KMS-11 (cell line): Measurements from ENCODE around the gene KIF26A.
"Not testable (repeated sequence)": the region's sequence is repeated elsewhere in the genome, so short reads cannot be mapped to it uniquely, and the experiment has no call there.

ENCODE experiments used
- H2AFZ ChIP-seq: fragments of 200-600 bp; sonication (generic); 2 replicates; pipeline ENCODE4 v1.6.1; 2016; ENCODE audit warnings: antibody characterized with exemption, mixed run types, low read depth
- H3K27ac ChIP-seq: fragments of 200-600 bp; sonication (generic); 2 replicates; pipeline ENCODE4 v1.6.1; 2016; ENCODE audit warnings: mild to moderate bottlenecking, mixed run types
- H3K27me3 ChIP-seq: fragments of 200-600 bp; sonication (generic); 2 replicates; pipeline ENCODE4 v1.6.1; 2017; ENCODE audit warnings: mild to moderate bottlenecking, low read depth, mixed run types, moderate library complexity; ENCODE audit not compliant: insufficient read depth
- H3K36me3 ChIP-seq: fragments of 200-600 bp; sonication (generic); 2 replicates; pipeline ENCODE4 v1.6.1; 2017; ENCODE audit warnings: mild to moderate bottlenecking, mixed run types; ENCODE audit not compliant: insufficient read depth
- H3K4me1 ChIP-seq: fragments of 200-600 bp; sonication (generic); 2 replicates; pipeline ENCODE4 v1.6.1; 2016; ENCODE audit warnings: mild to moderate bottlenecking, low read depth, mixed run types; ENCODE audit not compliant: poor library complexity, severe bottlenecking
- H3K4me2 ChIP-seq: fragments of 200-600 bp; sonication (generic); 2 replicates; pipeline ENCODE4 v1.7.0; 2016; ENCODE audit warnings: mild to moderate bottlenecking, mixed run types
- H3K4me3 ChIP-seq: fragments of 200-600 bp; sonication (generic); IDR thresholded peaks from 2 replicates; pipeline ENCODE4 v1.6.1; 2017; ENCODE audit warnings: low read depth, low read length, mixed read lengths; ENCODE audit not compliant: insufficient read depth
- H3K79me2 ChIP-seq: fragments of 200-600 bp; sonication (generic); 2 replicates; pipeline ENCODE4 v1.6.1; 2016; ENCODE audit warnings: low read depth, mixed run types; ENCODE audit not compliant: insufficient read depth
- H3K9ac ChIP-seq: fragments of 200-600 bp; sonication (generic); 2 replicates; pipeline ENCODE4 v1.6.1; 2016; ENCODE audit warnings: mild to moderate bottlenecking, mixed run types
- H4K20me1 ChIP-seq: fragments of 200-600 bp; sonication (generic); 2 replicates; pipeline ENCODE4 v1.6.1; 2016; ENCODE audit warnings: mild to moderate bottlenecking, mixed run types; ENCODE audit not compliant: insufficient read depth
- TF ChIP-seq, protein P1 (sequence below): fragments of 200-600 bp; sonication (generic); conservative IDR thresholded peaks from 2 replicates; pipeline ENCODE4 v1.6.1; 2017; ENCODE audit warnings: low read depth, mild to moderate bottlenecking, antibody characterized with exemption, low read length, moderate library complexity, mixed read lengths

The KIF26A gene

DNA sequence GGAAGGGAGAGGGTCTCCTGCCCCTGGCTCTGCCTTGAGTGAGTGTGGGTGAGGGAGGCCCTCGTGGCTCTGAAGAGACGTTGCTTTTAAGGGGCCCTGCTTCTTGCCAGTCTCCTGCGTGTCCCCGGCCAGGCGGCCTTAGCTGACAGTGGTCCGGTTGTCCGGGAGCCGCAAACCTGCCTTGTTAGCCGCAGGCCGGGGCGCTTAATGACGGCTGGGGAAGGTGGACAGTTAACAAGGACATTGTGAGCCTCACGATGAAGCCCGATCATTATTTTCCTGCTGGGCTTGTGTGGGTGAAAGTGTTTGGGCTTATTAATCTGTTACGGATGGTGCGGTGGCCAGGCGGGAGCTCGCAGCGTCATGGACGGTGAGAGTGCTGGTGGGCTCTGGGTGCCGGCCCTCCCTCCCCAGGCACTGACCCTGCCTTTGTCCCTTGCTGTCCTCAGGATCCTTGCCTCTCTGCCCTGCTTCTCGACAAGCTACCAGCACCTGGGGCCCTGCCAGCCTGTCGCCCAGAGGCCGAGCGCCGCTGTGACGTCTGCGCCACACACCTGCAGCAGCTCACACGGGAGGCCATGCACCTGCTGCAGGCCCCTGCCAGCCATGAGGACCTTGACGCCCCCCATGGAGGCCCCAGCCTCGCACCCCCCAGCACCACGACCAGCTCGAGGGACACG lies 13.3 kb downstream of the KIF26A start:
- Histone ChIP-seq H3K36me3 (no peaks in the 10 kb centered on the region), H3K27me3 (peaks cover 9% of the 10 kb centered on the region; the same call in 1 of the 2 replicates), H3K27ac (no peak overlapping the region), H3K9ac (no peak overlapping the region), H4K20me1 (no peaks in the 10 kb centered on the region), H3K4me1 (no peaks in the 10 kb centered on the region), H3K4me2 (no peak overlapping the region), H3K79me2 (no peaks in the 10 kb centered on the region), H3K4me3 (no peak overlapping the region), H2AFZ (no peak overlapping the region)
- TF ChIP-seq, protein P1, sequence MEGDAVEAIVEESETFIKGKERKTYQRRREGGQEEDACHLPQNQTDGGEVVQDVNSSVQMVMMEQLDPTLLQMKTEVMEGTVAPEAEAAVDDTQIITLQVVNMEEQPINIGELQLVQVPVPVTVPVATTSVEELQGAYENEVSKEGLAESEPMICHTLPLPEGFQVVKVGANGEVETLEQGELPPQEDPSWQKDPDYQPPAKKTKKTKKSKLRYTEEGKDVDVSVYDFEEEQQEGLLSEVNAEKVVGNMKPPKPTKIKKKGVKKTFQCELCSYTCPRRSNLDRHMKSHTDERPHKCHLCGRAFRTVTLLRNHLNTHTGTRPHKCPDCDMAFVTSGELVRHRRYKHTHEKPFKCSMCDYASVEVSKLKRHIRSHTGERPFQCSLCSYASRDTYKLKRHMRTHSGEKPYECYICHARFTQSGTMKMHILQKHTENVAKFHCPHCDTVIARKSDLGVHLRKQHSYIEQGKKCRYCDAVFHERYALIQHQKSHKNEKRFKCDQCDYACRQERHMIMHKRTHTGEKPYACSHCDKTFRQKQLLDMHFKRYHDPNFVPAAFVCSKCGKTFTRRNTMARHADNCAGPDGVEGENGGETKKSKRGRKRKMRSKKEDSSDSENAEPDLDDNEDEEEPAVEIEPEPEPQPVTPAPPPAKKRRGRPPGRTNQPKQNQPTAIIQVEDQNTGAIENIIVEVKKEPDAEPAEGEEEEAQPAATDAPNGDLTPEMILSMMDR, result no peak

DNA sequence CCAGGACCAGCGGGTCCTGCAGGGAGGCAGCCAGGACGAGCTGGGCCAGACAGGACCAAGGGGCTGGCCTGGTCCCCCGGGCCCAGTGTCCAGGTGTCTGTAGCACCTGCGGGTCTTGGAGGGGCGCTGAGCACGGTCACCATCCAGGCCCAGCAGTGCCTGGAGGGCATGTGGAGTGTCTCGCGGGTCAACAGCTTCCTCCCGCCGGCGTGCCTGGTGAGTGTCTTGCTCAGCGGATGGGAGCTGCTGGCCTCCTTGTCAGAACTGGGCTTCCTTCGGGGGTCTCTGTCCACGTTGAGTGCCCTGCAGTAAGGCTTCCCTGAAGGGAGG lies 13.8 kb downstream of the KIF26A start:
- Histone ChIP-seq H3K9ac (no peak overlapping the region), H3K36me3 (no peaks in the 10 kb centered on the region), H3K4me2 (no peak overlapping the region), H3K27ac (no peak overlapping the region), H2AFZ (no peak overlapping the region), H3K79me2 (no peaks in the 10 kb centered on the region), H3K27me3 (peaks cover 12% of the 10 kb centered on the region; the same call in 1 of the 2 replicates), H4K20me1 (no peaks in the 10 kb centered on the region), H3K4me1 (no peaks in the 10 kb centered on the region), H3K4me3 (no peak overlapping the region)
- TF ChIP-seq, protein P1, result no peak

DNA sequence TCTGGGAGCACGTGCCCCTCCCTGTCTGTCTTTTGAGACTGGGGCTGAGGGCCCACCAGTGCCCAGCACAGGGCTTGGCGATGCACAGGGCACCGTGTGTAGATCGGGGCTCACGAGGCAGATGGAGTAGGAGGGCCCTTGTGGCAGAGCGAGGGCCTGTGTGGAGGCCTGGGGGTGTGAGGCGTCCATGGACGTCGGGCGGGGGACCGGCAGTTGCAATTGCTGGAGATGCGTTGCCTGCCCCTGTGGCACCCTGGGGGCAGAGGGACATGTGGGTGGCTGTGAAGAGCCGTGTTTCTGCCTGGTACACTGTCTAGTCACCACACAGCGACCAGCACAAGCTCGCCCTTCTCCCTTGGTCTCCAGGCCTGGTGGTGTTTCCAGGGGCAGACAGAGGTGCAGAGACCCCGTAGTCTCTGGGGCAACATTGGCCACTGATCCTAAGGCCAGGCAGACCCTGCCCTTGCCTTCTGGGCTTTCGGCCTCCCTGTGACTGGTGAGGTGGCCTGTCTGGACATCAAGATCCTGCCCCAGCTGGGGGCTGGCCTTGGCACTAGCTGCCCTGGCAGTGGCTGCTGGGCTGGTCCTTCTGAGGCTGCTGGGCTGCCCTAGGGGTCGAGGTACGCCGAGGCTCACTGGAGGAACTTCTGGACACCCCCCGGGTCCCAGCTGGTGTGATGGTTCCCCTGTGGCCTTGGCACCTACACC lies 14.5 kb downstream of the KIF26A start:
- Histone ChIP-seq H3K4me1 (no peaks in the 10 kb centered on the region), H3K36me3 (no peaks in the 10 kb centered on the region), H3K9ac (no peak overlapping the region), H3K4me2 (no peak overlapping the region), H4K20me1 (no peaks in the 10 kb centered on the region), H3K27me3 (peaks cover 12% of the 10 kb centered on the region; the same call in 1 of the 2 replicates), H3K79me2 (no peaks in the 10 kb centered on the region), H3K4me3 (no peak overlapping the region), H3K27ac (no peak overlapping the region), H2AFZ (no peak overlapping the region)
- TF ChIP-seq, protein P1, result no peak

DNA sequence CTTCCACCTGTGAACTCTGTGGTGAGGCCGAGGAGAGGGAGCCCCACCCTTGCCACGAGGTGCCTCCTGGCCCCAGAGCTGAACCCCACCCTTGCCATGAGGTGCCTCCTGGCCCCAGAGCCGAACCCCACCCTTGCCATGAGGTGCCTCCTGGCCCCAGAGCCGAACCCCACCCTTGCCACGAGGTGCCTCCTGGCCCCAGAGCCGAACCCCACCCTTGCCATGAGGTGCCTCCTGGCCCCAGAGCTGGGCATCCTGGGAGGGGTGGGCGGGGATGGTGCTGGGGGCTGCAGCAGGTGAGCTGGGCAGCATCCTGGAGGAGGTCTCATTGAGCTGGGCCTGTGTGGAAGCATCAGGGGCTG lies 15.0 kb downstream of the KIF26A start:
- not testable (repeated sequence) for H3K27ac ChIP-seq, H3K36me3 ChIP-seq, H2AFZ ChIP-seq, H3K79me2 ChIP-seq, H4K20me1 ChIP-seq, H3K4me3 ChIP-seq, H3K4me2 ChIP-seq, H3K4me1 ChIP-seq, H3K9ac ChIP-seq
- peaks cover 13% of the 10 kb centered on the region; the same call in 1 of the 2 replicates for H3K27me3 ChIP-seq

DNA sequence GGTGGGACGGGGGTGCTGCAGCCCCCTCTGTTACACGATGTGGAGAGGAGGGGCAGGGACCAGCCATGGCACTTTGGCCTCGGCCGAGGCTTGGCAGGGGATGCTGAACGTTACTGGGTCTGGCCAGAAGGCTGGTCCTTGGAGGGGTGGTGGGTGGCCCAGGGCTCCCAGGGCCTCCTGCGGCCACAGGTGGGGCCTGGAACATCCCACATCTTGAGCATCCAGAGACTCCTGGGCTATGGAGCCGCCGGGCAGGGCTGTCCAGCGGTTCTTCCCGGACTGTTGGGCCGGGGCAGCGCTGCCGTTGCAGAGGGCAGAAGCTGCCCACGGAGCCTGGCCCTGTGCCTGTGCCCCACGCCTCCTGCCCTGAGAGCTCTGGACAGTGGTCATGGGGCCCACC lies 15.9 kb downstream of the KIF26A start:
- Histone ChIP-seq H2AFZ (no peak overlapping the region), H3K4me1 (no peaks in the 10 kb centered on the region), H4K20me1 (no peaks in the 10 kb centered on the region), H3K27me3 (peaks cover 13% of the 10 kb centered on the region; the same call in 1 of the 2 replicates), H3K4me2 (no peak overlapping the region), H3K79me2 (no peaks in the 10 kb centered on the region), H3K27ac (no peak overlapping the region), H3K9ac (no peak overlapping the region), H3K36me3 (no peaks in the 10 kb centered on the region), H3K4me3 (no peak overlapping the region)
- TF ChIP-seq, protein P1, result no peak
